ENCODE data around the gene KRTAP12-2.

- TF ChIP-seq CTCF (IDR thresholded peaks at IDR 0.05) (no peak), POLR2A (IDR thresholded peaks at IDR 0.05) (no peak)
These were observed 43.6 kb upstream of the KRTAP12-2 start for GRCh38 chr21:44710294-44710665.
